Effector memory CD4-positive, alpha-beta T cell (primary cell): ENCODE results near the gene NTN1.
"Not testable (repeated sequence)": the region's sequence is repeated elsewhere in the genome, so short reads cannot be mapped to it uniquely, and the experiment has no call there.

ENCODE experiments used
- DNase-seq, 3 donors: peaks; one replicate each; pipeline ENCODE4 v3.0.0-alpha.2; 2020
- H3K27ac ChIP-seq: 2 replicates; pipeline ENCODE4 v1.7.0; 2013; ENCODE audit warnings: mild to moderate bottlenecking, low read length, moderate library complexity; ENCODE audit not compliant: insufficient read depth, poor library complexity, severe bottlenecking
- H3K27me3 ChIP-seq: replicated peaks from 2 replicates; pipeline ENCODE4 v1.7.0; 2013; ENCODE audit warnings: mild to moderate bottlenecking, low read length; ENCODE audit not compliant: insufficient read depth, control insufficient read depth, poor library complexity, severe bottlenecking
- H3K36me3 ChIP-seq: 2 replicates; pipeline ENCODE4 v1.7.0; 2013; ENCODE audit warnings: mild to moderate bottlenecking, low read length, moderate library complexity; ENCODE audit not compliant: control insufficient read depth, insufficient read depth
- H3K4me1 ChIP-seq: 2 replicates; pipeline ENCODE4 v1.7.0; 2013; ENCODE audit warnings: low read length, mild to moderate bottlenecking; ENCODE audit not compliant: control insufficient read depth, insufficient read depth, poor library complexity, severe bottlenecking
- H3K4me3 ChIP-seq: 2 replicates; pipeline ENCODE4 v1.7.0; 2013; ENCODE audit warnings: low read length, low read depth, mild to moderate bottlenecking; ENCODE audit not compliant: insufficient read depth, poor library complexity, severe bottlenecking
- H3K9me3 ChIP-seq: 2 replicates; pipeline ENCODE4 v1.7.0; 2013; ENCODE audit warnings: mild to moderate bottlenecking, low read length, moderate library complexity; ENCODE audit not compliant: control insufficient read depth
- total RNA-seq, 3 donors: gene quantifications; one replicate each; lab custom pipeline; 2026; lab: John Stamatoyannopoulos, UW

NTN1 gene
- 0.52 to 1.6 (median 1.2) reads per million in 3 donors for total RNA-seq

GRCh38 chr17:9021158-9021991, at the start of gene NTN1:
NTN1 (plus strand) TSS chr17:9021510; CDS start chr17:9022374, 864 bp downstream.
- H3K27me3 ChIP-seq, result peaks cover 41% of the 10 kb centered on the region
- peak within 1 kb of the TSS; percentile 74 for H3K4me3 ChIP-seq
- no peaks in the 10 kb centered on the region for H3K36me3 ChIP-seq
- DNase-seq, result peak in 2 of 3 donors; percentile 25 to 32
- peaks cover 26% of the 10 kb centered on the region for H3K4me1 ChIP-seq
- H3K9me3 ChIP-seq, result no peaks in the 10 kb centered on the region
- H3K27ac ChIP-seq, result no peak within 1 kb of the TSS

- Histone ChIP-seq H3K9me3 (no peaks in the 10 kb centered on the region), H3K4me3 (no peak overlapping the region), H3K27ac (no peak overlapping the region), H3K4me1 (no peaks in the 10 kb centered on the region), H3K36me3 (no peaks in the 10 kb centered on the region), H3K27me3 (no peaks in the 10 kb centered on the region)
- no peak for DNase-seq
These were observed 46.1 kb upstream of the NTN1 start for GRCh38 chr17:8975091-8975725.

GRCh38 chr17:8976638-8977037, 44.7 kb upstream of the NTN1 start:
- no peaks in the 10 kb centered on the region for H3K4me1 ChIP-seq
- H3K4me3 ChIP-seq, result no peak overlapping the region
- no peaks in the 10 kb centered on the region for H3K36me3 ChIP-seq
- H3K27ac ChIP-seq, result no peak overlapping the region
- H3K9me3 ChIP-seq, result no peaks in the 10 kb centered on the region
- no peaks in the 10 kb centered on the region for H3K27me3 ChIP-seq
- no peak for DNase-seq

GRCh38 chr17:8979715-8980114, 41.6 kb upstream of the NTN1 start:
- Histone ChIP-seq H3K4me1 (no peaks in the 10 kb centered on the region), H3K27me3 (no peaks in the 10 kb centered on the region)

GRCh38 chr17:8981443-8981842, 39.9 kb upstream of the NTN1 start:
- no peaks in the 10 kb centered on the region for H3K27me3 ChIP-seq
- H3K9me3 ChIP-seq, result peaks cover 5% of the 10 kb centered on the region
- H3K27ac ChIP-seq, result no peak overlapping the region
- no peaks in the 10 kb centered on the region for H3K36me3 ChIP-seq
- no peaks in the 10 kb centered on the region for H3K4me1 ChIP-seq
- DNase-seq, result no peak
- H3K4me3 ChIP-seq, result no peak overlapping the region

More at GRCh38 chr17:8979715-8980114, 41.6 kb upstream of the NTN1 start:
- Histone ChIP-seq H3K4me3 (no peak overlapping the region), H3K9me3 (no peaks in the 10 kb centered on the region), H3K27ac (no peak overlapping the region), H3K36me3 (no peaks in the 10 kb centered on the region)
- DNase-seq, result no peak

GRCh38 chr17:8984225-8984624, 37.1 kb upstream of the NTN1 start:
- not testable (repeated sequence) for H3K4me1 ChIP-seq, H3K9me3 ChIP-seq, H3K27me3 ChIP-seq, H3K27ac ChIP-seq, H3K4me3 ChIP-seq, H3K36me3 ChIP-seq, DNase-seq

GRCh38 chr17:8985054-8985701, 36.1 kb upstream of the NTN1 start:
- Histone ChIP-seq H3K4me1 (no peaks in the 10 kb centered on the region), H3K4me3 (no peak overlapping the region), H3K36me3 (no peaks in the 10 kb centered on the region), H3K9me3 (peaks cover 5% of the 10 kb centered on the region), H3K27ac (no peak overlapping the region), H3K27me3 (no peaks in the 10 kb centered on the region)
- no peak for DNase-seq

- Histone ChIP-seq H3K4me3 (no peak overlapping the region), H3K27ac (no peak overlapping the region), H3K27me3 (no peaks in the 10 kb centered on the region), H3K9me3 (peaks cover 5% of the 10 kb centered on the region), H3K36me3 (no peaks in the 10 kb centered on the region), H3K4me1 (no peaks in the 10 kb centered on the region)
- no peak for DNase-seq
These were observed 35.0 kb upstream of the NTN1 start for GRCh38 chr17:8986295-8986694.

GRCh38 chr17:8988263-8988935, 32.9 kb upstream of the NTN1 start:
- not testable (repeated sequence) for H3K27ac ChIP-seq, H3K27me3 ChIP-seq, DNase-seq, H3K36me3 ChIP-seq, H3K4me3 ChIP-seq, H3K9me3 ChIP-seq, H3K4me1 ChIP-seq
